Left lobe of liver (tissue), 2 donors: ENCODE measurements around the gene FOXK1. TPM values are rescaled to one million over a fixed set of nuclear protein-coding genes. Genes with fewer than 3 reads are reported as not detected.

Source experiments
- ATAC-seq: fragments of 200-7000 bp; cut with Tn5 transposase; one replicate; pipeline ENCODE4 v1.9.1; 2020; ENCODE audit warnings: mild to moderate bottlenecking, moderate library complexity
- DNase-seq: peaks from one replicate; pipeline ENCODE4 v3.0.0-alpha.2; 2020; ENCODE audit warnings: low spot score
- total RNA-seq: library from RNA; stranded (reverse); gene quantifications from one replicate; pipeline ENCODE4 v1.2.1, GENCODE V29; 2021
- donor health status: DM: no; HTN: no; CAD: no; lungs with moderate emphysema.
- donor health status: DM: no; HTN: yes; CAD: no.

The FOXK1 gene
- total RNA-seq, 1 donor from 2014 or later: 8.4 TPM

DNA sequence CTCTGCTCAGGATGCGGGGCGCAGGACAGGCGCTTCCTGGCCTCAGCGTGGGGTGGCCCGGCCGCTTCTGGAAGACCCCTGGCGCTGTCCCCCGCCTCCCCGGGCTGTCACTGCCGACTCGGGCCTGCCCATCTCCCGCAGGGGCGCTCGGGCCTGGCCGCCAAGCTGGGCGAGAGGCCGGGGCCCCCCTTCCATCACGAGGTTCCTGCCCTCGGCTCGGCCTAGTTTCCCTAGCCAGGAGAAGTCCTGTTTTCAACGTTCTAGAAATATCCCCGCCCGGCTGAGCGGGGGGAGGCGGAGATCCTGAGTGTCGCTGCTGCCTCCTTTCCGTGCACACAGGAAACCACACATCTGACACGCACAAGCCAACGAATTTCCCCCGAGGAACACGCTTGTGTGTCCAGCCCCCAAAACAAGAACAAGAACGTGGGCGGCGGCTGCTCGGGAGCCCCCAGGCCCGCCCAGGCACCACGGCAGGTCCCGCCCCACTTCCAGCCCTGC lies 127.0 kb downstream of the FOXK1 start:
- no peak for ATAC-seq
- no peak for DNase-seq

DNA sequence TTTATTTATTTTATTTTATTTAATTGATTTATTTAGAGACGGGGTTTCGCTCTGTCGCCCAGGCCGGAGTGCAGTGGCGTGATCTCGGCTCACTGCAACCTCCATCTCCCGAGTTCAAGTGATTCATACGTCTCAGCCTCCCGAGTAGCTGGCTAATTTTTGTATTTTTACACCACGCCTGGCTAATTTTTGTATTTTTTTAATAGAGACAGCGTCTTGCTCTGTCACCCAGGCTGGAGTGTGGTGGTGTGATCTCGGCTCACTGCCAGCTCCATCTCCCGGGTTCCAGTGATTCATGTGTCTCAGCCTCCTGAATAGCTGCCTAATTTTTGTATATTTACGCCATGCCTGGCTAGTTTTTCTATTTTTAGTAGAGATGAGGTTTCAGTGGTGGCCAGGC lies 127.6 kb downstream of the FOXK1 start:
- no peak for DNase-seq
- no peak for ATAC-seq

DNA sequence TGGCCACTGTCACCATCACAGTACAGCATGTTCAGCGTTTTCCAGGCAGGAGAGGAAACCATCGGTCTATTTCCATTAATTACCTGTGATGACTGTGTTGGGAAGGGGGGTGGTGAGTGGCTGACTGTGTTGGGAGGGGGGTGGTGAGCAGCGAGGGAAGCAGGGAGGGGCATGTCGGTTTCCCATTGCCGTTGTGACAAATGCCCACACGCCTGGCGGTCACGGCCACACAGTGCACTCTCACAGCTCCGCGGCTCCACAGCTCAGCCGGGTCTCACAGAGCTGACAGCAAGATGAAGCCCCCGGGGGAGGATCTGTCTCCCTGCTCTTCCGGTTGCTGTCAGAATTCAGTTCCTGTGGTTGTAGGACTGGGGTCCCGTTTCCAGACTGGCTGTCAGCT lies 132.3 kb downstream of the FOXK1 start:
- no peak for ATAC-seq
- no peak for DNase-seq

DNA sequence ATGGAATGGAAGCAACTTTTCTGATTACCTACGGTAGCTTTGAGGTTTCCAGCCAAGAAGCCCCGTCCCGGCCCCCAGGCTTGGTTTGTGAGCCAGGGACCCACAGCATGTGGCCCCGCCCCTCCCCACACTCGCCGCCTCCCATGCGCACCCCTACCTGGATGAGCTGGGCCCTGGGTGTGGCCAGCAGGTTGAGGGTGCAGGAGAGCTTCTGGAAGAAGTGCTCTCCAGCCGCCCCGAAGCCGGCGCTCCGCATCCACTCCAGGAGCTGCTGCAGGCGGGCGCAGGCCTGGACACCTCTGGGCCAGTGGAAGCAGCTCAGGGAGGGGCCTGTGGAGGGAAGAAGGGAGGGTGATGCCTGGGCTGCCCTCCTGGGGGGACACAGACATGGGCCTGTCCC lies 133.0 kb downstream of the FOXK1 start:
- DNase-seq (no peak), ATAC-seq (no peak)

DNA sequence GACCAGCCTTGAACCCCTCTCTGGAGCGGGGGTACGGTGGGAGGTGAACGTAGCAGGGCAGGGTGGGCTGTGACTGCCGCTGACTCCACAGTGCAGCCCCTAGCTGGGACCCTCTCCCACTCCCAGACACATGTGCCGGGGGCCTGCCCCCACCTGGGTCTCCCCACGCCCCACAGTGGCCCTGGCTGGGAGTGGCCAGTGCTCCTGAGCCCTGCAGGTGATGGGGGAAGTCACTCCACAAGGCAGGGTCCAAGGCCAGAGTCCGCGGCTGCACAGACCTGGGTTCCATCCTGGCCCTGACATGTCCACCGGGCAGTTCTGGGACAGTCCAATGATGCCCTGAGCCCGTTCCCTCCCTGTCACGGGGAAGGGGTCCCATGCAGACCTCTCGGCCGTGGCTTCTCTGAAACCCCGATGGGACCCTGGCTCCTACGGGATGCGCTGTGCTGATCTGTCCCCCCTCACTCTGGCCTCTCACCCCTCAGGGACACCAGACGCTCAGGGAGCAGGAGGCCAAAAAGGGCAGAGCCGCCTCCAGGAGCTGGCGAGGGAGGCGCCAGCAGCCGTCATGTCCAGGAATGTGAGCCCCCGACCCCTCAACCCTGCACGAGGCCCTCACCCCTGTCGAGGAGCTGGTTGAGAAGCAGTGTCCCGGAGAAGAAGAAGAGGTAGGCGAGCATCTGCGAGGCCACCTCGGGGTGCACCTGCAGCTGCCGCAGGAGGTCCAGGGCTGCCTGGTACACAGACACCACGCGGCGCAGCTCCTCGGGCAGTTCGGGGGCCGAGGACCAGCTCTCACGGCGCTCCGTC lies 133.7 kb downstream of the FOXK1 start:
- DNase-seq (no peak), ATAC-seq (no peak)

DNA sequence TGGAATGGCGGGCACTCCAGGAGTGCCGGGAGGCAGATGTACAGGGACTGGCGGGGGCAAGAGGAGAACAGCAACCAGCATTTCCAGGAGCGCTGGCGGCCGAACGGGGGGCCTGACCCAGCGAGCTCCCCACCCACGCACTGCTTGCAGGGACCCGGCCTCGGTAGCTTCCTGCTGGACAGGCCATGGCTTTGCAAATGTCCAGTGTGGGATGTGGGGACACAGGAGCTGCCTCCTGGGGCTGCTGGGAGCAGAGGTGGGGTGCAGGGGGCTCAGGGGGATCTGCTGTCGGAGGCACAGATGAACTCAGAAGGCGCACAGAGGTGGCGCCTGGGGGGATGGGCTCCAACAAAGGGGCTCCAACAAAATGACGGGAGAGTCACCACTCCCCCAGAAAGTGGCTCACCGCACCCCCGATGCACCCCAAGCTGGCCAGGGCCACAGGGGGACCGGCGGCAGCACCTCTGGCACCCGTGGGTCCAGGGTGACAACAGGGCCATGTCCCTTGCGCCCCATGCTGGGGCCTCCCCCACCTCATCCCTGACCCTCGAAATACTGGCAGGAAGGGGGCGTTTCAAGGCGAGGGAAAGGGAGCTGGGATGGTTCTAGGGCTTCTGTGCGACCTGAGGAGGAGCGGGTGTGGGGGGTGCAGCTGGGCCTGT lies 134.5 kb downstream of the FOXK1 start:
- DNase-seq (no peak), ATAC-seq (no peak)

DNA sequence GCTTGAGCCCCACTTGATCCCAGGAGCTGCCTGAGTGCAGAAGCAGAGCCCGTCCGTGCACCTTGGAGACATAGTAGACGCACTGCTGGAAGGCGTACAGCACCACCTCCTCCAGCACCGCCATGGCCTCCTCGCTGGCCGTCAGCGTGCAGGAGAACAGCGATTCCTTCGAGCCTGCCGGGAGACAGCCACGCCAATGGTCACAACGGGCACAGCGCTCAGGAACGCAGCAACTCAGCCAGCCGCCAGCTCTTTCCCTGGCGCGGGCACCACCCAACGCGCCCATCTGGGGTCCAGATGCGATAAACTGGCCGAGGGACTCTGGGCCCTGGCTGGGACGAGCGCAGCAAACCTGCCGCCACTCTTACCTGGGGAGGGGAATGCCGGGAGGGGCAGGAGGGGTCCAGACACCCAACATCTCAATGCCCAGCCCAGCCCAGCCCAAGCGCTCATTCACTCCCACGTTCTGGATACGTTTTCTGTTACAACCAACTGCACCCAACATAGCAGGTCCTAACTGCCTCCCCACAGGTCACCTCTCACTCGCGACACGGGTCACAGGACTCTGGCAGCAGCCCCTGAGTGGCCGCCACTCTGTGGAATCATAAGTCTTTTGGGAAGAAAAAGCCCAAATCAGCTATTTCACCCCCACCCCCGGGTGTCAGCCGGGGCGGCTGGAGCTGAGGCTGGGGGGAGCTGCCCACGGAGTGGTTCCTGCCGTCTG lies 135.2 kb downstream of the FOXK1 start:
- DNase-seq (no peak), ATAC-seq (no peak)

DNA sequence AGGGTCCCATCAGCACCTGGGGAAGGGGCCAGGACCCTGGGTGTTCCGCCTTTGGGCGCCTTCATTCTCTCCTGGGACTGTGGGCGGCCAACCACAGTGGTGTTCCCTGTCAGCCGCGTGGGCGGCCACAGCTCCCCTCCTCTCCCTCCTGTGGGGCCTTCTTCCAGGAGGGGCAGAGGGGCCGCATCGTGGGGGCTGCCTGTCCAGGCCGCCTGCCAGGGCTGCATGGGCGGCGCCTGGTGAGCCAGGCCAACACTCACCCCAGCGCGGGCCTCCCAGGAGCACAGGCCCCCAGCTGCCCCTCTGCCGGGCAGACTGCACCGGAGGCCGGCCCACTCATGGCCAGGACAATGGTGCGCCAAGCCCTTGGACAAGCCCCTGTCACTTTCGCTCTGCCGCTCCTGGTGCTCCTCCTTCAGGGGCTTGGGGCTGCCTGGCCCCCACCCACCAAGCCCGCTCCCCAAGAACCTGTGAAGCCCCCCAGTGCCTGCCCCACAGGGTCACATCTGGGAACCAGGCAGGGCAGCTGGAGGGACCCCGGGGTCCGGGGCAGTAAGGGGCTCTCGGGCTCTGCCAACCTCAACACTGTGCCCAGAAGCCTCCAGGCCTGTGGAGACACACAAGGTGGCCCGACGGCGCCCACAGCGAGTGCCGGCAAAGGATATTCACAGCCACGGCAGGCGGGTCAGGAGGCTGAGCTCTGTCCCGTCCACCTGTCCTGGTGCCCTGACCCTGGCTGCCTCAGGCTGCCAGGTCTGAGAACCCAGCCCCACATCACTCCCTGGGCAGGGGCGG lies 136.1 kb downstream of the FOXK1 start:
- ATAC-seq: no peak

DNA sequence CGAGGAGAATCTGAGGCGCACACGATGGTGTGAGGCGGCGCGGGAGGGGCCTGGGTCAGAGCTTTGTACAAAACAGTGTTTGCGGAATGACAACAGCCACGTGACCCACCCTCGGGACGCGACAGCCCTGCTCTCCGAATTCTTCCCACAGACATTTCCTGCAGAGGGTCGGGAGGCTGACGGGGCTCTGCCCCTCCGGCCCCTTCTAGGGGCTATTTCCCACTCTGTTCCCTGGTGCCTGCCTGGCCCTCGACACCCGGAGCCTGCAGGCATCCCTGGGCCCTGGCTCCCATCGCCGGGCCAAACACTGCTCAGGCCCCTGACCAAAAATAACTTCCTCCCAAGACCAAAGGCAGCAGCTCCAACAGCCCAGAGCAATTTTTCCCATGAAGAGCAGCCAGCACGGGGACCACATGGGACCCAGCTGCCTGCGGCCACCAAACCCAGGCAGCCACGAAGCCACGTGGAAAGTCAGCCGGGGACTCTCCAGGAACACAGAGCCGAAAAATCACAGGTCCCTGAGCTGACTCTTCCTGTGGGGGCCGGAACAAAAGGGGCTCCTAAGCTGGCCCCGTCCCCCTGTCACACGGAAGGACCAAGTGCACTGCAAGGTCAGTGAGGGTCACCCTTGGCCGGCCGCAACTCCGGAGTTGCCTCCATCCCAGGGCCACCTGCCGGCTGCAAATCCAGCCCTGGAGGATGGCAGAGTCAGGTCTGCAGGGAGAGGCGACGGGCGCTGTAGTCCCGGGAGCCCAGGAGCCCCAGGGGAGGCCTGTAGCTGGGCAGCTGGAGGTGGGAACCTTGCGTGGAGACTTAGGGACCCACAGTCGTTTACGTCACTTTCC lies 137.7 kb downstream of the FOXK1 start:
- DNase-seq: no peak
- ATAC-seq: no peak

More for the DNA sequence above, 136.1 kb downstream of the FOXK1 start:
- DNase-seq: no peak

DNA sequence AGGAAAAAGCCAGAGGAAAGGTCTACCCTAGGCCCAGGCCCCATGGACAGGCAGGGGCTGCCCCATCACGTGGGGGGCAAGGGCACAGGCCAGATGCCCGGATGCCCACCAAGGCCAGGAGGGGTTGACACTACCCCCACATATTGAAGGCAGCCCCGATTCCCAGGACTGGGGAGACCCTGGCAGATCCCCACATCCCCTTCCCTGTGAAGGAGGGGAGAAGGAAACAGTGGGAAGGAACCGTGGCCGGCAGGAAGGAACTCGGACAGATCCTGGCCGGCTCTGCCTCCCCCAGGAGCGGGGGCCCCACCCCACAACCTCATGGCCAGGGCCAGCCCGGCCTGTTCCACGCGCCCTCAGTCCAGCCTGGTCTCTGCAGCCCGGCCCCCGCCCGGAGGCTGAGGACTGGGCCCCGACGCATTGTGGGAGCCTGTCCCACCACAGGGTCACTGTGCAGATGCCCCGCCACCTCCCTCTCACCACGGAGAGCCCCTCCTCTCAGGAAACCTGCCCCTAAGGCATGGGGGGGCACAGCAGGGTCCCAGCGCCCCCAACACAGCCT lies 138.4 kb downstream of the FOXK1 start:
- ATAC-seq (no peak), DNase-seq (no peak)

Other genes with a start within 250 kb of the FOXK1 start
- gene AP5Z1, start 93.3 kb downstream of the FOXK1 start, total RNA-seq: 13.2 TPM
- gene PAPOLB, start 179.7 kb downstream of the FOXK1 start, total RNA-seq: not detected
- 0.40 TPM for gene RADIL, start 201.4 kb downstream of the FOXK1 start, total RNA-seq